Head of caudate nucleus (tissue), 42 donors: ENCODE data around the gene EDA.

Experiments
- DNase-seq, 42 donors: peaks; one replicate each; pipeline versions ENCODE4 v3.0.0 to v3.0.0-alpha.2; 2020 to 2021; ENCODE audit warnings: mixed read lengths in 7 of 42
- intact Hi-C: fragments of 100-400 bp; cut with DNase I; formaldehyde crosslinking; loops from one replicate; pipeline ENCODE4 v1.15.0; 2022

Gene EDA

GRCh38 chrX:69615779-69616456 is at the start of gene EDA:
TSS of gene EDA (plus strand) at chrX:69616113.
- intact Hi-C loops, result loop anchor here (2.0 kb wide), 1 partner anchor 77 kb away; no protein-coding TSS in a partner anchor
- DNase-seq, result peak; percentile 66 to 95 (median 88)

GRCh38 chrX:69568828-69569227 is 47.1 kb upstream of the EDA start:
- intact Hi-C loops, result no loop called here

DNA sequence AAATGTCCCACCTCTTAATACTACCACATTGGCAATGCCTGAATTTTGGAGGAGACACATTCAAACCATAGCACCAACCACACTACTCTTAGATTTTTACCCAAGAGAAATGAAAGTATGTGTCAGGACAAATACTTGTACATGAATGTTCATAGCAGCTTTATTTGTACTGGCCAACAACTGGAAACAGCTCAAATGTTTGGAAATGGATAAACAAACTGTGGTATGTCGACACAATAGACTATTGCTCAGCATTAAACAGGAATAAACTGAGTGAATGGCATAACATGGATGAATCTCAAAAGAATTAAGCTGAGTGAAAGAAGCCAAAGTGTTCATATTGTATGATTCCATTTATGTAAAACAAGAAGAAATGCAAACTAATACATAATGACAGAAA is 18.5 kb upstream of the EDA start:
- no peak for DNase-seq
- intact Hi-C loops, result no loop called here

More at GRCh38 chrX:69568828-69569227, 47.1 kb upstream of the EDA start:
- DNase-seq, result no peak

GRCh38 chrX:69600182-69600581 is 15.7 kb upstream of the EDA start:
- no peak for DNase-seq
- intact Hi-C loops, result no loop called here

GRCh38 chrX:69603566-69604194 is 12.2 kb upstream of the EDA start:
- DNase-seq, result no peak
- intact Hi-C loops, result no loop called here

DNA sequence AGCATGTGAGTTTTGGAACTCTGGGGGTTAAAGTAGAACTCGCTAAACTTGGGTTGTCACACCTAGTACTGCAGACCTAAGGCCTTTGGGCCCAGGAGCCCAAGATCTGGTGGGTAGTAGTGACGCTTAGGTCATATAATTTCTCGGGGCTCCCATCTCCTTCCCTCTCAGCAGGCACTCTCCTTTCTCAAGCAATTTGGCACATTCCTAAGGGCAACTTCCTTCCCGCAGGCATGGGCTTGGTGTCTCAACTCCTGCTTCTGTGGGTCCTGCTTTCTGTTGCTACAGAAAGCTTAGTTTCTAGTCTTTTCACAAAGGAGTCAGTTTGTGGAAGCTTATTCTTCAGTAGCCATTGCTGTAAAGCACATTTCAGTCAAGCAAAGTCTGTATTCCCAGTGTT is 10.4 kb upstream of the EDA start:
- no peak for DNase-seq
- intact Hi-C loops, result no loop called here

- intact Hi-C loops, result no loop called here
- DNase-seq, result no peak
Measured at GRCh38 chrX:69607616-69608015, 8.3 kb upstream of the EDA start.

DNA sequence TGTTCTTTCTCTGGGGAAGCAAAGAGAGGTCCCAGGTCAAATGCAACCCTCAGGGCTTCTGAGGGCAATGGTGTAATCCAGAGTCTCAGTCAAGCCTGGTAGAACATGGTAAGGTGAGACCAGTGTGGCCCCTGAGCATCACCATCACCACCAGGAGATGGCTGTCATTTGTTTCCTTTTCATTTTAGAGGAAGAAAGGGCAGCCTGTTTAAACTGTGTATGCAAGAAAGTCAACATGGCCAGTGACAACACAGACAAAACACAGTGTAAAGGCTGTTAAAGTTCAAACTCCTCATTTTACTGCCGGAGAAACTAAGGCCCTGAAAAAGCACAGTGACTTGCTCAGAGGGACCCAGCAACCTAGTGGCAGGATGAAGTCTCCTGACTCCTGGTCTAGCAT is 2.0 kb upstream of the EDA start:
- DNase-seq, result no peak
- intact Hi-C loops, result no loop called here

DNA sequence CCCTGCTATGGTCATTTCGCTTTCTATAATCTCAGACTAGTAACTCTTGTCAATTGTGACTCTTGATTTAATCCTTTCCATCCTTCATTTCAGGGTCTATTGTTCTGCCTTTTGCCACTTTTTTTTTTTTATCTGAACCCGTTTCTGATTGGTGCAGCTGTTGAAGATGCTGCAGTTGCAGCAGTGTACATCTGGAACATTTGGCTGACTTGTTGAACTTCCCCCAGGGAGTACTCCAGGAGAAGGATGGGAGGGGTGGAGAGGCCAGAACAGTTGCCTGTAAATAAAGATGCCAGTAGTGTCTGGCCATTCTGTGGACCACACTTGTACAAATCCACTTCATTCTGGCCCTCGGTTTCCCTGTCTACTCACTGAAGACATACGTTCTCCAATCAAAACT is 1.0 kb upstream of the EDA start:
- peak in 5 of 42 donors; percentile 2 to 36 (median 5) for DNase-seq
- intact Hi-C loops, result no loop called here

- intact Hi-C loops, result no loop called here
Measured at GRCh38 chrX:69615342-69615741, 571 bp upstream of the EDA start.

DNA sequence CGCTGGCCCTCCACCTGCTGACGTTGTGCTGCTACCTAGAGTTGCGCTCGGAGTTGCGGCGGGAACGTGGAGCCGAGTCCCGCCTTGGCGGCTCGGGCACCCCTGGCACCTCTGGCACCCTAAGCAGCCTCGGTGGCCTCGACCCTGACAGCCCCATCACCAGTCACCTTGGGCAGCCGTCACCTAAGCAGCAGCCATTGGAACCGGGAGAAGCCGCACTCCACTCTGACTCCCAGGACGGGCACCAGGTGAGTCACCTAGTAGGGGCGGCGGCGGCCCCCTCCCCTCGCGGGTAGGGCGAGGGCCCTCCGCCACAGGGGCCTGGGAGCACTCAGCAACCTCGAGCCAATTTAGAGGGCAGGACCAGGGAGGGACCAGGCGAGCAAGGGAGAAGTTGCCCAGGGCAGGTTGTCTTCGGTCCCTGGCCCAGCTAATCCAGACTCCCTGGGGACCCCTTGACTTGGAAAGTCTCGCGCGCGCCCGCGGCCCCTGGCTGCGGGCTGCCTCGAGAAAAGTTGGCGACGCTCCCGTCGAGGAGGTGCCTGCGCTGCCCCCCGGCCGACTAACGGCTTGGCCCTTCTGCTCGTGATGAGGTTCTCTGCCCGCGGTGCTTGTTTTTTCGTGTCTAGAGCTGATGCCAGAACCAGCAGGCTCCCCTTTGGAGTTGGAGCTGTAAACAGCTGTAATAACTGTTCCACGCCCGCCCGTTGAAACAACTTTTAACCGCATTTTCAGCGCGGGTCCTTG is 717 bp downstream of the EDA start:
- intact Hi-C loops, result loop anchor here (2.0 kb wide), 1 partner anchor 78 kb away; no protein-coding TSS in a partner anchor
- peak in 30 of 42 donors; percentile 1 to 52 (median 12) for DNase-seq

More at GRCh38 chrX:69615342-69615741, 571 bp upstream of the EDA start:
- DNase-seq, result peak in 16 of 42 donors; percentile 1 to 45 (median 7)

- DNase-seq, result peak in 37 of 42 donors; percentile 3 to 70 (median 32)
- intact Hi-C loops, result no loop called here
Measured at GRCh38 chrX:69618803-69619202, 2.9 kb downstream of the EDA start.

- DNase-seq, result no peak
- intact Hi-C loops, result no loop called here
Measured at GRCh38 chrX:69626129-69626528, 10.2 kb downstream of the EDA start.

DNA sequence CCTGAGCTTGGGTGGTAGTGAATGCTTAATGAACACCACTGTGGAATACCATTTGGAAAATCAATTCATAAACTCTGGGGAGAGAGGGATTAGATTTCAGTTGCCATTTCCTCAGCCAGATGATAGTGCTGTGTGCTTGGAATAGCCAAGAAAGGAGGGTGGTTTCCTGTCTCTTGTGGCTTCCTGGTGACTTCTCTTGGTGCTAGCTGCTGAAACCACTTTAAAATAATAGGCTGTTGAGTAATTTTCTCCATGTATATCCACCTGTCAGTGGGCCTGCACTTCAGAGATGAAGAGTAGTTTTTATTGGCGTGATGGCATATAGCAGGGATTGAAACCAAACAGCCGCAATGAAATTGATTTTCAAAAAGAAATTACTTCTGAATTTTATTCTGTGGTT is 11.8 kb downstream of the EDA start:
- DNase-seq, result no peak
- intact Hi-C loops, result no loop called here

GRCh38 chrX:69630147-69630546 is 14.2 kb downstream of the EDA start:
- DNase-seq, result no peak
- intact Hi-C loops, result no loop called here

DNA sequence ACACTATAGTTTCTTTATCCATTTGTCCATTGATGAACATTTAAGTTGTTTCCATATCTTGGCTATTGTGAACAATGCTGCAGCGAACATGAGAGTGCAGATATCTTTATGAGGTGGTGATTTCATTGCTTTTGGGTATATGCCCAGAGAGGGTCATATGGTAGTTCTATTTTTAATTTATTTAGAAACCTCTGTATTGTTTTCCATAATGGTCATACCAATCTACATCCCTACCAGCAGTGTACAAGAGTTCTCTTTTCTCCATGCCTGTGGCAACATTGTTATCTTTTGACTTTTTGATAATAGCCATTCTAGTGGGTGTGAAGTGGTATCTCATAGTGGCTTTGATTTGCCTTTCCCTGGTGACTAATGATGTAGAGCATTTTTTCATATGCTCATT is 48.8 kb downstream of the EDA start:
- DNase-seq, result no peak
- intact Hi-C loops, result no loop called here

DNA sequence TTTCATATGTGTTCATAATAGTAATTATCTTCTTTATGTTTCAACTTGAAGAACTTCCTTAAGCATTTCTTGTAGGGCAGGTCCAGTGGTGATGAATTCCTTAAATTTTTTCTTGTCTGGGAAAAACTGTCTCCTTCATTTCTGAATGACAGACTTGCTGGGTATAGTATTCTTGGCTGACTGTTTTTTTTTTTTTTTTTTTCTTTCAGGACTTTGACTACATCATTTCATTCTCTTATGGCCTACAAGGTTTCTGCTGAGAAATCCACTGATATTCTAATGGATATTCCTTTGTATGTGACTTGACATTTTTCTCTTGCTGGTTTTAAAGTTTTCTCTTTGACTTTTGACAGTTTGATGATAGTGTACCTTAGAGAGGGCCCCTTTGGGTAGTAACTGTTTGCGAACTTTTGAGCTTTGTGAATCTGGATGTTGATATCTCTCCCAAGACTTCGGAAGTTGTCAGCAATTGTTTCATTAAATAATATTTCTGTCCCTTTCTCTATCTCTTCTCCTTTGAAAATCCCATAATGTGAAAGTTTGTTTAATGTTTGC is 54.2 kb downstream of the EDA start:
- no peak for DNase-seq
- intact Hi-C loops, result no loop called here

DNA sequence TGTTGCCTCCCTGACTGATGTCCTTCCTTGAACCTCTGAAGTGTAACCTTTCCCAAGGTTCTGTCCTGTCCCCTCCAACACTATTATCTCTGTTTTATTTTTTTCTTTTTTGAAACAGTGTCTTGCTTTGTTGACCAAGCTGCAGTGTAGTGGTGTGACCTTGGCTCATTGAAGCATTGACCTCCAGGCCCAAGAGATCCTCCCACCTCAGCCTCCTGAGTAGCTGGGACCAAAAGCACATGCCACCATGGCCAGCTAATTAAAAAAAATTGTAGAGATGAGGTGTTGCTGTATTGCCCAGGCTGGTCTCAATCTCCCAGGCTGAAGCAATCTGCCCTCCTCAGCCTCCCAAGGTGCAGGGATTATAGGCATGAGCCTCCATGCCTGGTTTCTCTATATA is 59.0 kb downstream of the EDA start:
- intact Hi-C loops, result no loop called here
- DNase-seq, result no peak

GRCh38 chrX:69705818-69706217 is 89.9 kb downstream of the EDA start:
- DNase-seq, result no peak

GRCh38 chrX:69718102-69718501 is 102.2 kb downstream of the EDA start:
- no peak for DNase-seq
- intact Hi-C loops, result no loop called here

More at GRCh38 chrX:69705818-69706217, 89.9 kb downstream of the EDA start:
- intact Hi-C loops, result no loop called here
